HG03439 (cell line): Measurements from ENCODE around the gene ATP11C.
"Not testable (repeated sequence)": the region's sequence is repeated elsewhere in the genome, so short reads cannot be mapped to it uniquely, and the experiment has no call there.

Experiments used
- ATAC-seq: cut with Tn5 transposase; IDR thresholded peaks from one replicate; pipeline ENCODE4 v1.9.1; 2021; ENCODE audit warnings: mild to moderate bottlenecking, moderate library complexity; ENCODE audit not compliant: unreplicated experiment

Gene ATP11C

GRCh38 chrX:139924696-139925095, 8.2 kb downstream of the ATP11C start:
- ATAC-seq, result no peak

DNA sequence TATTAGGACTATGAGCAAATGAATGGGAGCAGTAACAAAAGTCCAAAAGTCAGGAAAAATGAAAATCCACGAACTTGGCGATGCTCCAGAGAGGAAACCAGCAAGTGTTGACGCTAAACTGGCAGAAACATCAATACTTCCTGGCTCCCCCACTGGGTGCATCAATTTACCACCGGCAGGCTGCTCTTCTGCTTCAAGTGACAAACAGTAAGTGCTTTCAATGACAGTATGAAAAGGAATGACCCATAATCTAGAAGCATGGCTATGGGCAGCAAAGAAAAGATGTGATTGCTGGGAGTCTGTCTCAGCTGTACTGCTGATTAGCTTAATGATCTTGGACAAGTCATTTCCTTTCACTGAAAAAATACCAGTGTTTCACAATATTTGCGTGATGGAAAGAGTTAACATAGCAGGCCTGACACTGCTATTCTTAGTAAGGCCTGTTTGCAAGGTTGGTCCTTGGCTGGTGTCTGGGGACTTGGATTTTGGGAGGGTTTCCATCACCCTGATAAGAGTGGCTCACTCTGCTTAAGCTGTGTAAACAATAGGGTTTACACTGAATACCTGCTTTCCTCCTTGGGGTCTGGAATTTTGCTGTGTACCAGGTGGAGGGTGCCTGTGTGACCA, 8.7 kb downstream of the ATP11C start:
- ATAC-seq, result no peak

- not testable (repeated sequence) for ATAC-seq
Observed at GRCh38 chrX:139921142-139921541, 11.7 kb downstream of the ATP11C start.

- no peak for ATAC-seq
Observed at GRCh38 chrX:139920316-139920715, 12.5 kb downstream of the ATP11C start.

GRCh38 chrX:139914421-139914820, 18.4 kb downstream of the ATP11C start:
- ATAC-seq, result no peak

- no peak for ATAC-seq
Observed at GRCh38 chrX:139909712-139910111, 23.1 kb downstream of the ATP11C start.

GRCh38 chrX:139907078-139907477, 25.8 kb downstream of the ATP11C start:
- ATAC-seq, result no peak

DNA sequence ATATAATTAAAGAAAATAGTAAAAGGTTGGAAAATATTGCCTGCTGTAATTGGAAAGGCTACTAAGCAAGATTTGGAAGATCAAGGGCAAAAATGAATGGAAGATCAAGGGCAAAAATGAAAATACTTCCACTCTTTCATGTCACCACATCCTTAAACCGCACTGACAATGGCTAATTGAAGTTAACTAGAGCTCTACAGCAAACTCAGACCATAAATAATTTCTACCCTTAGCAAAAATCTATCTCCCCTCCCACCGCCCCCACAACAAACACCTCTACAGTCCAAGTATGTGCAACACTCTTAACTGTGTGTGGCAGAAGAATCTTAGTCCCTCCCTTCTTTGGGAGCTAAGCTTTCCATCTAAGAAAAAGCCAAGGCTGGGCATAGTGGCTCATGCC, 27.1 kb downstream of the ATP11C start:
- no peak for ATAC-seq

- ATAC-seq, result no peak
Observed at GRCh38 chrX:139905051-139905450, 27.8 kb downstream of the ATP11C start.

DNA sequence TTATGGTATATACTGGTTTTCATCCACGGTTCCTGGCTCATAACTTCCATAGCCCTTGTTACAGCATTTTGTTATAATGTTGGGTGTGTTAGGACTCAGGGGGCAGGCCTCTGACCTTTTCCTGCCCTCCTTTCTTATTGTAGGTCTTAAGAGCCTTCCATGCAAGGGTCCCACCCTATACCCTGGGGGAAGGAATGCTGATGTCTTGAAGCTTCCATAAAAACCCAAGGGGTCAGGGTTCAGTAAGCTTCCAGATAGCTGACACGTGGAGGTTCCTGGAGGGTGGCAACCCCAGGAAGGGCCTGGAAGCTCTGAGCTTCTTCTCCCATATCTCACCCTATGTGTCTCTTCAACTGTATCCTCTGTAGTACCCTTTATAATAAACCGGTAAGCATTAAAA, 29.6 kb downstream of the ATP11C start:
- ATAC-seq, result no peak

DNA sequence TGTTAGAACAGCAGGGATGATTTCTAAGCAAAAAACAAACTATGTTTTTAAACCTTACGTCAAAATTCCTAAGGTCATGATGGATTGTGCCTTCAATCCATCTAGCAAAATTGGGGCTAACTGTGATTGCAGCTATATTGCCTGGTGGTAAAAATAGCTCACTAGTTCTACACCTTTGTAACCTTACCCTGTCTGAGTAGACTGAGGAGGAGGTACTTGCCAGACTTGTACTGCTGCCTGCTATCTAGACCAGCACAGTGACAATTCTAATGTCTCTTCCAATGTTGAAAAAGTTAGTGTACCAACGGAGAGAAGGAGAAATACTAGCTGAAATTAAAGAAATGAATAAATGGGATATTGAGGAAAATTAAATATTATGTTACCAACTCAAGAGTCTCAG, 30.3 kb downstream of the ATP11C start:
- no peak for ATAC-seq

GRCh38 chrX:139898334-139898733, 34.5 kb downstream of the ATP11C start:
- no peak for ATAC-seq

GRCh38 chrX:139892512-139892911, 40.3 kb downstream of the ATP11C start:
- peak; percentile 74 for ATAC-seq

- no peak for ATAC-seq
Observed at GRCh38 chrX:139890991-139891700, 41.7 kb downstream of the ATP11C start.

- no peak for ATAC-seq
Observed at GRCh38 chrX:139889760-139890159, 43.1 kb downstream of the ATP11C start.

GRCh38 chrX:139883984-139884383, 48.9 kb downstream of the ATP11C start:
- ATAC-seq, result no peak

- no peak for ATAC-seq
Observed at GRCh38 chrX:139882299-139882698, 50.6 kb downstream of the ATP11C start.

DNA sequence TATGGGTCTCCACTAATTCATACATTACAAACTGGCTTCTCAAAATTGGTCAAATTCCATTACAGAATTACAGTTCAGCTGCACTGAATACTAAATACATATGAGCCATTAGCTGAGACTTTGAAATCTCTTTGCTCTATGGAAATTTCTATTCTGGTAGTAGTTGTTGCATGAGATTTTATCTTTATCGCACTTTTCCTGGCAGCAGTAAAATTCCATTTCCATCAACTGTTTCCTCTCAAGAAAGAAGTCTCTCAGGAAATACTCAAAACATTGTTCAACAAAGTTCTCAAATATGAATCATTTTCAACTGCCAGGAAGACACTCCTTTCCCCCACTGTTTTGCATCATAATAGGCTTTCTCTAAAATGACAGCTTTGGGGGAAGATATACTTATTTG, 51.3 kb downstream of the ATP11C start:
- ATAC-seq, result no peak

DNA sequence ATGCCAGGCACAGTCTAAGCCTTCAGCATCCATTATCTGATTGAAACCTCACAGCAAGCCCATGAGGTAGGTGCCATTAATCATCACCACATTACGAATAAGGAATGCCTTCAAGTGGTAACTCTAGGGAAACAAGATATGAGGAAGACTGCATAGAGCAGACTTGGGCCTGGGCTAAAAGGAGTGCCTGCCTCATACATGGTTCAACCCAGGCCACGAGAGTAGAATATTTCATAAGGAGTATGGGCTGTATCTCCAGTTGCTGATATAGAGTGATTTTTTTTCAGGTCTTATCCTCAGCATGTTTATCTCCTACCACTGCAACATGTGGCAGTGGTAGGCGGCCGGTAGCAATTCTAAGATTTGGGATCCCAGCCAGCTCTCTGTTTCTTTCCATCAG, 51.7 kb downstream of the ATP11C start:
- no peak for ATAC-seq

DNA sequence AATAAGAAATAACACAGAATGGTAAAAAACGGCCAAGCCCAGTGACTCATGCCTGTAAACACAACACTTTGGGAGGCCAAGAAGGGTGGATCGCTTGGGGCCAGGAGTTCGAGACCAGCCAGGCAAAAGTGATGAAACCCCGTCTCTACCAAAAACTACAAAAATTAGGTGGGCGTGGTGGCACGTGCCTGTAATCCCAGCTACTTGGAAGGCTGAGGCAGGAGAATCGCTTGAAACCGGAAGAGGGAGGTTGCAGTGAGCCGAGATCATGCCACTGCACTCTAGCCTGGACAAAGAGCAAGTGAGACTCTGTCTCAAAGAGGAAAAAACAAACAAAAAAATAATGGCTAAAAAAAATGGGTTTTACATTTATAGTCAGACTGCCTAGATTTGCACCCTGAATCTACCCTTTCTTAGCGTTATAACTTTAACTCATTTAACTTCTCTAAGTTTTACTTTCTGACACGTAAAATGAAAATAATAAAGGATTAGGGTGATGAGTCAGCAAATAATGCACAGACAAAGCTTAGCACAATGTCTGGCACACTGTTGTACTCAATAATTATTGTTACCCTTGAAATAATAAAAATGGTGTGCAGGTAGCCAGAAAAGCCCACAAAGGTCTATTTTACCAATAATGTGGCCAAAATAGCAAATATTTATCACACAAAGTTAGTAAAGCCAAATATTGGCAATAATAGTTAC, 55.0 kb downstream of the ATP11C start:
- ATAC-seq, result no peak

- no peak for ATAC-seq
Observed at GRCh38 chrX:139875841-139876240, 57.0 kb downstream of the ATP11C start.

- ATAC-seq, result no peak
Observed at GRCh38 chrX:139869796-139870195, 63.1 kb downstream of the ATP11C start.
